Spleen (tissue), 7 donors: ENCODE data around the gene ASB14.
"Not testable (repeated sequence)": the region's sequence is repeated elsewhere in the genome, so short reads cannot be mapped to it uniquely, and the experiment has no call there.

Source experiments
- POLR2A ChIP-seq, 3 donors: fragments of 450-650 bp; IDR thresholded peaks; one replicate each; pipeline ENCODE4 v1.5.1; 2017; ENCODE audit warnings: antibody characterized with exemption in 3 of 3, mild to moderate bottlenecking in 1 of 3
- POLR2AphosphoS5 ChIP-seq, 3 donors: sonication (generic); formaldehyde crosslinking; IDR thresholded peaks; one replicate each; pipeline ENCODE4 v1.5.1; 2017; ENCODE audit warnings: antibody characterized with exemption in 3 of 3
- TF ChIP-seq, protein P1 (sequence below), 11 experiments: fragments of 200-600 bp in 7 of 11; fragments of 450-650 bp in 4 of 11; sonication (generic) in 4 of 11; IDR thresholded peaks in 8 of 11; conservative IDR thresholded peaks in 3 of 11; 1 replicate in 7 of 11; 2 replicates in 4 of 11; pipeline versions ENCODE4 v1.4.0 to v1.8.0; 2016 to 2021; ENCODE audit warnings: antibody characterized with exemption in 11 of 11, inconsistent platforms in 4 of 11, mild to moderate bottlenecking in 1 of 11
- donor health status: DM: no; HTN: no; CAD: no; lungs with moderate emphysema.
- donor health status: DM: no; HTN: no; CAD: no.
- donor health status: DM: no; HTN: no; CAD: no.

DNA sequence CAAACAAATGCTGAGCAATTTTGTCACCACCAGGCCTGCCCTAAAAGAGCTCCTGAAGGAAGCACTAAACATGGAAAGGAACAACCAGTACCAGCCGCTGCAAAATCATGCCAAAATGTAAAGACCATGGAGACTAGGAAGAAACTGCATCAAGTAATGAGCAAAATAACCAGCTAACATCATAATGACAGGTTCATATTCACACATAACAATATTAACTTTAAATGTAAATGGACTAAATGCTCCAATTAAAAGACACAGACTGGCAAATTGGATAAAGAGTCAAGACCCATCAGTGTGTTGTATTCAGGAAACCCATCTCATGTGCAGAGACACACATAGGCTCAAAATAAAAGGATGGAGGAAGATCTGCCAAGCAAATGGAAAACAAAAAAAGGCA lies 34.0 kb upstream of the ASB14 start:
- not testable (repeated sequence) for TF ChIP-seq POLR2A, POLR2AphosphoS5 (IDR thresholded peaks at IDR 0.05)
- TF ChIP-seq, protein P1, sequence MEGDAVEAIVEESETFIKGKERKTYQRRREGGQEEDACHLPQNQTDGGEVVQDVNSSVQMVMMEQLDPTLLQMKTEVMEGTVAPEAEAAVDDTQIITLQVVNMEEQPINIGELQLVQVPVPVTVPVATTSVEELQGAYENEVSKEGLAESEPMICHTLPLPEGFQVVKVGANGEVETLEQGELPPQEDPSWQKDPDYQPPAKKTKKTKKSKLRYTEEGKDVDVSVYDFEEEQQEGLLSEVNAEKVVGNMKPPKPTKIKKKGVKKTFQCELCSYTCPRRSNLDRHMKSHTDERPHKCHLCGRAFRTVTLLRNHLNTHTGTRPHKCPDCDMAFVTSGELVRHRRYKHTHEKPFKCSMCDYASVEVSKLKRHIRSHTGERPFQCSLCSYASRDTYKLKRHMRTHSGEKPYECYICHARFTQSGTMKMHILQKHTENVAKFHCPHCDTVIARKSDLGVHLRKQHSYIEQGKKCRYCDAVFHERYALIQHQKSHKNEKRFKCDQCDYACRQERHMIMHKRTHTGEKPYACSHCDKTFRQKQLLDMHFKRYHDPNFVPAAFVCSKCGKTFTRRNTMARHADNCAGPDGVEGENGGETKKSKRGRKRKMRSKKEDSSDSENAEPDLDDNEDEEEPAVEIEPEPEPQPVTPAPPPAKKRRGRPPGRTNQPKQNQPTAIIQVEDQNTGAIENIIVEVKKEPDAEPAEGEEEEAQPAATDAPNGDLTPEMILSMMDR (IDR thresholded peaks at IDR 0.05 in 8 of 11, conservative IDR thresholded peaks at IDR 0.05 in 3 of 11) = not testable (repeated sequence)
